Measurements from ENCODE around the gene SPOCK1. TPM values are rescaled to one million over a fixed set of nuclear protein-coding genes. Genes with fewer than 3 reads are reported as not detected.

The SPOCK1 gene
- total and polyA plus RNA-seq, 9 of the 15 experiments (the other 6 are each of a cell fraction or from before 2014, with no cell fraction given) = 0.01 to 0.35 (median 0.04) TPM; not detected in 6

DNA sequence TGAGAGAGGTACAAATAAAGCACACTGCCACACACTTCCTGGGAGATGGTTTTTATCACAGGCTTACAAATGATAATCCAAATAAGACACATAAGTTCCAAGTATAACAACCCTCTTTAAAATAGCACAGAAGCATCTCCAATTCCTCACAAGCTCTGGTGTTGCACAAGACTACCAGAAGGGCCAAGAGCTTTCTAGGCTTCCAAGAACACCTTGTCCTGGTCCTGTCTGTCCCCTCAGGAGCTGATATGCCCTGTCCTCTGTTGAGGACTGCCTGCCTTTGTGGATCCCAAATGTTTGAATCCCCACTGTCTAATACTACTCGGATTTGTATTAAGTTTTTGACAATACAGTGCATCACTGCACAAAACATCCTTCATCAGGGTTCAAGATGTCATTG, 110.1 kb downstream of the SPOCK1 start:
- POLR2A ChIA-PET = no interaction called here
- DNase-seq (ENCODE audit: extremely low read depth in 1 of 4, low spot score in 3 of 4) (no peak), FAIRE-seq (no peak), ATAC-seq (no peak)
- CTCF ChIA-PET (ENCODE audit: low intra/inter-chr PET ratio) = no interaction called here
- Histone ChIP-seq H3K4me2 (ENCODE audit: insufficient read depth, low read length) (no peak overlapping the region), H3K27me3 (ENCODE audit: control insufficient read depth in 2 of 2, insufficient read depth in 2 of 2, low read length in 2 of 2) (no peaks in the 10 kb centered on the region), H3K9me3 (replicated peaks; ENCODE audit: control insufficient read depth, insufficient read depth, low read depth, low read length) (no peaks in the 10 kb centered on the region), H4K20me1 (replicated peaks; ENCODE audit: control insufficient read depth, insufficient read depth, low read length) (0 out of 2 replicates have a peak, but pooled peaks cover 3% of the 10 kb centered on the region), H3K27ac (ENCODE audit: extremely low read depth, low read depth, low read length) (no peak overlapping the region), H3K36me3 (ENCODE audit: control insufficient read depth, insufficient read depth, low read length) (no peaks in the 10 kb centered on the region; the same call in 2 of the 3 replicates), H2AFZ (ENCODE audit: low read depth, low read length) (no peak overlapping the region), H3K9me1 (ENCODE audit: control insufficient read depth, insufficient read depth, low read length) (no peaks in the 10 kb centered on the region), H3K9ac (ENCODE audit: insufficient read depth in 1 of 2, low read depth in 2 of 2, low read length in 2 of 2) (no peak overlapping the region), H3K4me3 (no peak overlapping the region), H3K4me1 (replicated peaks in 1 of 2; ENCODE audit: control insufficient read depth in 2 of 2, insufficient read depth in 2 of 2, low read length in 2 of 2) (no peaks in the 10 kb centered on the region), H3K79me2 (ENCODE audit: control insufficient read depth, insufficient read depth, low read length) (no peaks in the 10 kb centered on the region)
- TF ChIP-seq RFX5 (IDR thresholded peaks at IDR 0.05; ENCODE audit: low read depth, low read length) = no peak
- no peak for TF ChIP-seq NFATC3 (IDR thresholded peaks at IDR 0.05)
- intact Hi-C loops (cut with micrococcal nuclease) (no loop called here), in situ Hi-C loops (cut with MboI) (no loop called here)
- 0% methylated on average over 1 of the region's 1 CpG for WGBS (ENCODE audit: insufficient coverage, low coverage, missing lambda C conversion rate)
- no TSS peak for BruUV-seq (replicated peaks)

DNA sequence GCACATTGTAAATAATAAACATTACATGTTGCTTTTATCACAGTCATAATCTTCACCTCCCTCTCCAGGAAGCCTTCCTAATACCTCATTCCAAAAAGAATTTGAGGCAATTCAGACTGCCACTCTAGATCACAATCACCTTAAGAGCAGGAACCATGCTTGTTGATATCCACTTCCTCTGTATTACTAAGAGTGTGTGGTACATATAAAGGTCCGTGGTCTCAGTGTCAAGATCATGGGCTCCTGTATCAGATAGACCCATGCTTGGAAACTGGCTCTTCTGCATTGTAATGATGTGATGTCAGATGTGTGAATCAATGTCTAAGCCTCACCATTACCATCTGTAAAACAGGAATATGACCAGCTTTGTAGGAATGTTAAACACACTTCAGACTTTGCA, 114.1 kb downstream of the SPOCK1 start:
- H4K20me1 ChIP-seq (replicated peaks; ENCODE audit: control insufficient read depth, insufficient read depth, low read length) = no peaks in the 10 kb centered on the region
- H3K36me3 ChIP-seq (ENCODE audit: control insufficient read depth, insufficient read depth, low read length) = no peaks in the 10 kb centered on the region
- H3K9me1 ChIP-seq (ENCODE audit: control insufficient read depth, insufficient read depth, low read length) = no peaks in the 10 kb centered on the region
- POLR2A ChIA-PET = no interaction called here
- 0% methylated on average over 1 of the region's 1 CpG for WGBS (ENCODE audit: insufficient coverage, low coverage, missing lambda C conversion rate)
- no peak overlapping the region for H2AFZ ChIP-seq (ENCODE audit: low read depth, low read length)
- BruUV-seq (replicated peaks) = no TSS peak
- no peak overlapping the region for H3K4me3 ChIP-seq
- intact Hi-C loops (cut with micrococcal nuclease) = no loop called here
- DNase-seq (ENCODE audit: extremely low read depth in 1 of 4, low spot score in 3 of 4) (no peak), FAIRE-seq (no peak), ATAC-seq (no peak)
- no peaks in the 10 kb centered on the region for H3K79me2 ChIP-seq (ENCODE audit: control insufficient read depth, insufficient read depth, low read length)
- H3K27ac ChIP-seq (ENCODE audit: extremely low read depth, low read depth, low read length) = no peak overlapping the region
- in situ Hi-C loops (cut with MboI) = no loop called here
- CTCF ChIA-PET (ENCODE audit: low intra/inter-chr PET ratio) = no interaction called here
- H3K4me1 ChIP-seq (replicated peaks in 1 of 2; ENCODE audit: control insufficient read depth in 2 of 2, insufficient read depth in 2 of 2, low read length in 2 of 2) = no peaks in the 10 kb centered on the region
- no peaks in the 10 kb centered on the region for H3K9me3 ChIP-seq (replicated peaks; ENCODE audit: control insufficient read depth, insufficient read depth, low read depth, low read length)
- H3K4me2 ChIP-seq (ENCODE audit: insufficient read depth, low read length) = no peak overlapping the region
- no peak overlapping the region for H3K9ac ChIP-seq (ENCODE audit: insufficient read depth in 1 of 2, low read depth in 2 of 2, low read length in 2 of 2)
- H3K27me3 ChIP-seq (ENCODE audit: control insufficient read depth in 2 of 2, insufficient read depth in 2 of 2, low read length in 2 of 2) = no peaks in the 10 kb centered on the region
- no peak for TF ChIP-seq FOXM1 (IDR thresholded peaks at IDR 0.05; ENCODE audit: low read depth)
- TF ChIP-seq FOXM1 (CRISPR knock-in tag; IDR thresholded peaks at IDR 0.05; ENCODE audit: low read depth) = no peak
- TF ChIP-seq, protein P1, sequence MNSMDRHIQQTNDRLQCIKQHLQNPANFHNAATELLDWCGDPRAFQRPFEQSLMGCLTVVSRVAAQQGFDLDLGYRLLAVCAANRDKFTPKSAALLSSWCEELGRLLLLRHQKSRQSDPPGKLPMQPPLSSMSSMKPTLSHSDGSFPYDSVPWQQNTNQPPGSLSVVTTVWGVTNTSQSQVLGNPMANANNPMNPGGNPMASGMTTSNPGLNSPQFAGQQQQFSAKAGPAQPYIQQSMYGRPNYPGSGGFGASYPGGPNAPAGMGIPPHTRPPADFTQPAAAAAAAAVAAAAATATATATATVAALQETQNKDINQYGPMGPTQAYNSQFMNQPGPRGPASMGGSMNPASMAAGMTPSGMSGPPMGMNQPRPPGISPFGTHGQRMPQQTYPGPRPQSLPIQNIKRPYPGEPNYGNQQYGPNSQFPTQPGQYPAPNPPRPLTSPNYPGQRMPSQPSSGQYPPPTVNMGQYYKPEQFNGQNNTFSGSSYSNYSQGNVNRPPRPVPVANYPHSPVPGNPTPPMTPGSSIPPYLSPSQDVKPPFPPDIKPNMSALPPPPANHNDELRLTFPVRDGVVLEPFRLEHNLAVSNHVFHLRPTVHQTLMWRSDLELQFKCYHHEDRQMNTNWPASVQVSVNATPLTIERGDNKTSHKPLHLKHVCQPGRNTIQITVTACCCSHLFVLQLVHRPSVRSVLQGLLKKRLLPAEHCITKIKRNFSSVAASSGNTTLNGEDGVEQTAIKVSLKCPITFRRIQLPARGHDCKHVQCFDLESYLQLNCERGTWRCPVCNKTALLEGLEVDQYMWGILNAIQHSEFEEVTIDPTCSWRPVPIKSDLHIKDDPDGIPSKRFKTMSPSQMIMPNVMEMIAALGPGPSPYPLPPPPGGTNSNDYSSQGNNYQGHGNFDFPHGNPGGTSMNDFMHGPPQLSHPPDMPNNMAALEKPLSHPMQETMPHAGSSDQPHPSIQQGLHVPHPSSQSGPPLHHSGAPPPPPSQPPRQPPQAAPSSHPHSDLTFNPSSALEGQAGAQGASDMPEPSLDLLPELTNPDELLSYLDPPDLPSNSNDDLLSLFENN (IDR thresholded peaks at IDR 0.05; ENCODE audit: low read depth in 2 of 2, low read length in 2 of 2) = no peak
- TF ChIP-seq ARHGAP35 (IDR thresholded peaks at IDR 0.05; ENCODE audit: partially characterized antibody) = no peak
- TF ChIP-seq MYBL2 (IDR thresholded peaks at IDR 0.05; ENCODE audit: low read depth) = no peak
- no peak for TF ChIP-seq MYBL2 (CRISPR knock-in tag; IDR thresholded peaks at IDR 0.05; ENCODE audit: borderline replicate concordance)
- TF ChIP-seq ID3 (CRISPR knock-in tag; IDR thresholded peaks at IDR 0.05) = no peak
- no peak for TF ChIP-seq ID3 (tag; IDR thresholded peaks at IDR 0.05)
- no peak for TF ChIP-seq ZSCAN32 (CRISPR knock-in tag; IDR thresholded peaks at IDR 0.05)
- no peak for TF ChIP-seq THRAP3 (IDR thresholded peaks at IDR 0.05; ENCODE audit: borderline replicate concordance)
- no peak for TF ChIP-seq CHD4 (IDR thresholded peaks at IDR 0.05; ENCODE audit: insufficient read depth, insufficient replicate concordance, low read depth, low read length, poor library complexity, severe bottlenecking)
- TF ChIP-seq MAFK (IDR thresholded peaks at IDR 0.05; ENCODE audit: low read length) = no peak
- no peak for TF ChIP-seq SNIP1 (IDR thresholded peaks at IDR 0.05; ENCODE audit: low read depth)
